H1 (cell line): ENCODE results near the gene MYO9A. TPM values are rescaled to one million over a fixed set of nuclear protein-coding genes. Genes with fewer than 3 reads are reported as not detected.

ENCODE experiments used
- CTCF ChIP-seq, 3 experiments: IDR thresholded peaks; 1 replicate in 2 of 3; 2 replicates in 1 of 3; pipeline versions ENCODE4 v1.5.1 to v1.6.1; 2011; ENCODE audit warnings: low read length in 3 of 3, mild to moderate bottlenecking in 3 of 3, inconsistent platforms in 2 of 3, low read depth in 1 of 3, moderate library complexity in 1 of 3; ENCODE audit not compliant: insufficient read depth in 1 of 3; ENCODE audit errors: control extremely low read depth in 1 of 3
- GTF2F1 ChIP-seq: IDR thresholded peaks from 2 replicates; pipeline ENCODE4 v1.6.1; 2012; ENCODE audit warnings: low read depth, low read length, improper control_type of control experiment, borderline replicate concordance
- HDAC6 ChIP-seq: IDR thresholded peaks from one replicate; pipeline ENCODE4 v1.7.1; 2012; ENCODE audit warnings: low read depth, mild to moderate bottlenecking, inconsistent platforms, low read length, moderate library complexity
- JUN ChIP-seq: IDR thresholded peaks from 2 replicates; pipeline ENCODE4 v1.6.1; 2011; ENCODE audit warnings: low read depth, mild to moderate bottlenecking, improper control_type of control experiment, low read length
- polyA plus RNA-seq, 7 experiments: library from polyadenylated mRNA; depleted of rRNA in 3 of 7; stranded (reverse) in 5 of 7; unstranded in 2 of 7; fragments of >200 nt in 5 of 7; fragments of 200-250 nt in 2 of 7; gene quantifications; 1 replicate in 5 of 7; 2 replicates in 1 of 7; 4 replicates in 1 of 7; pipeline versions ENCODE4 v1.2.1 to v1.2.3, GENCODE V29; 2011 to 2013; ENCODE audit warnings: missing spikeins in 2 of 7, mixed read lengths in 2 of 7
- total RNA-seq: library from RNA; stranded (reverse); fragmentation: NEBNext Ultra II Directional; extraction: Animal tissue kit (Norgen Biotek cat#: 25700); gene quantifications from 2 replicates; pipeline ENCODE4 v1.2.1, GENCODE V29; 2021

Gene MYO9A
- total and polyA plus RNA-seq, 2 of the 8 experiments (the other 6 are each of a cell fraction or from before 2014, with no cell fraction given) = 3.9 to 26.0 TPM

- TF ChIP-seq CTCF (IDR thresholded peaks at IDR 0.05; ENCODE audit: control extremely low read depth in 1 of 3, insufficient read depth in 1 of 3, low read depth in 1 of 3, low read length in 3 of 3) (no peak), HDAC6 (no peak), GTF2F1 (no peak), JUN (no peak)
- TF ChIP-seq, all 59 proteins: peak for 0
Observed at GRCh38 chr15:71899674-71900073, 218.3 kb downstream of the MYO9A start (continued).
